GM19193 (cell line): Measurements from ENCODE around the gene NEURL1.

Experiments
- POLR2A ChIP-seq: IDR thresholded peaks from 4 replicates; pipeline ENCODE4 v1.6.1; 2011; ENCODE audit not compliant: insufficient read depth, insufficient read length; ENCODE audit errors: extremely low read depth

NEURL1 gene

GRCh38 chr10:103636492-103636891, 143.0 kb downstream of the NEURL1 start:
- TF ChIP-seq POLR2A = no peak

GRCh38 chr10:103637011-103637410, 143.5 kb downstream of the NEURL1 start:
- TF ChIP-seq POLR2A = no peak

- TF ChIP-seq POLR2A = no peak
These were observed 144.5 kb downstream of the NEURL1 start for GRCh38 chr10:103637927-103638557.

GRCh38 chr10:103638948-103639347, 145.4 kb downstream of the NEURL1 start:
- no peak for TF ChIP-seq POLR2A

GRCh38 chr10:103640436-103641181, 147.1 kb downstream of the NEURL1 start:
- no peak for TF ChIP-seq POLR2A

- TF ChIP-seq POLR2A = no peak
These were observed 147.8 kb downstream of the NEURL1 start for GRCh38 chr10:103641326-103641725.
